ENCODE results near the gene C1QA.
A peak's percentile ranks its signal among the peaks of the same experiment; 100 is the strongest.

C1QA gene

GRCh38 chr1:22607154-22607553 is 29.3 kb upstream of the C1QA start:
- TF ChIP-seq POLR2A (IDR thresholded peaks at IDR 0.05; ENCODE audit: extremely low read depth, insufficient read length) (no peak), CTCF (IDR thresholded peaks at IDR 0.05; ENCODE audit: low read depth, low read length) (no peak), MAX (IDR thresholded peaks at IDR 0.05; ENCODE audit: low read depth, low read length) (no peak), MYC (IDR thresholded peaks at IDR 0.05; ENCODE audit: low read depth, low read length) (no peak)
- no peak overlapping the region for H3K4me3 ChIP-seq (ENCODE audit: low read depth, low read length)
- no peak for DNase-seq (ENCODE audit: low read depth)

GRCh38 chr1:22608361-22608760 is 28.1 kb upstream of the C1QA start:
- no peak overlapping the region for H3K4me3 ChIP-seq (ENCODE audit: low read depth, low read length)
- no peak for DNase-seq (ENCODE audit: low read depth)
- no peak for TF ChIP-seq POLR2A (IDR thresholded peaks at IDR 0.05; ENCODE audit: extremely low read depth, insufficient read length)
- TF ChIP-seq CTCF (IDR thresholded peaks at IDR 0.05; ENCODE audit: low read depth, low read length): no peak
- no peak for TF ChIP-seq MYC (IDR thresholded peaks at IDR 0.05; ENCODE audit: low read depth, low read length)
- TF ChIP-seq MAX (IDR thresholded peaks at IDR 0.05; ENCODE audit: low read depth, low read length): no peak

- TF ChIP-seq MYC (IDR thresholded peaks at IDR 0.05; ENCODE audit: low read depth, low read length) (no peak), POLR2A (IDR thresholded peaks at IDR 0.05; ENCODE audit: extremely low read depth, insufficient read length) (no peak)
- DNase-seq (ENCODE audit: low read depth): no peak
- no peak overlapping the region for H3K4me3 ChIP-seq (ENCODE audit: low read depth, low read length)
These were observed 27.1 kb upstream of the C1QA start for GRCh38 chr1:22609291-22609690.

- no peak for TF ChIP-seq CTCF (IDR thresholded peaks at IDR 0.05; ENCODE audit: low read depth, low read length)
- TF ChIP-seq MAX (IDR thresholded peaks at IDR 0.05; ENCODE audit: low read depth, low read length): peak; percentile 70
- no peak for TF ChIP-seq MYC (IDR thresholded peaks at IDR 0.05; ENCODE audit: low read depth, low read length)
- no peak for TF ChIP-seq POLR2A (IDR thresholded peaks at IDR 0.05; ENCODE audit: extremely low read depth, insufficient read length)
- peak; percentile 76 for DNase-seq (ENCODE audit: low read depth)
- no peak overlapping the region for H3K4me3 ChIP-seq (ENCODE audit: low read depth, low read length)
These were observed 24.9 kb upstream of the C1QA start for GRCh38 chr1:22611530-22611947.

GRCh38 chr1:22612671-22613571 is 23.5 kb upstream of the C1QA start:
- no peak for DNase-seq (ENCODE audit: low read depth)
- no peak overlapping the region for H3K4me3 ChIP-seq (ENCODE audit: low read depth, low read length)
- no peak for TF ChIP-seq MAX (IDR thresholded peaks at IDR 0.05; ENCODE audit: low read depth, low read length)
- TF ChIP-seq CTCF (IDR thresholded peaks at IDR 0.05; ENCODE audit: low read depth, low read length): no peak
- no peak for TF ChIP-seq MYC (IDR thresholded peaks at IDR 0.05; ENCODE audit: low read depth, low read length)
- no peak for TF ChIP-seq POLR2A (IDR thresholded peaks at IDR 0.05; ENCODE audit: extremely low read depth, insufficient read length)

GRCh38 chr1:22613572-22613918 is 22.9 kb upstream of the C1QA start:
- H3K4me3 ChIP-seq (ENCODE audit: low read depth, low read length): no peak overlapping the region
- DNase-seq (ENCODE audit: low read depth): no peak
- TF ChIP-seq POLR2A (IDR thresholded peaks at IDR 0.05; ENCODE audit: extremely low read depth, insufficient read length) (no peak), MAX (IDR thresholded peaks at IDR 0.05; ENCODE audit: low read depth, low read length) (no peak), CTCF (IDR thresholded peaks at IDR 0.05; ENCODE audit: low read depth, low read length) (no peak)

Data from NB4 (cell line).